HEK293 (cell line): Measurements from ENCODE around the gene BCL2L11.

Experiments
- CTCF ChIA-PET: fragments of 350-600 bp; formaldehyde crosslinking; extraction: SDS; loops from one replicate; lab custom pipeline; 2021; ENCODE audit warnings: antibody characterized with exemption; lab: Yijun Ruan, JAX
- POLR2A ChIA-PET: fragments of 300-600 bp; formaldehyde crosslinking; extraction: SDS; loops from one replicate; lab custom pipeline; 2020; ENCODE audit warnings: antibody characterized with exemption, inconsistent platforms; lab: Yijun Ruan, JAX
- H3K27ac ChIP-seq: fragments of 200-500 bp; sonication (Bioruptor generic); 2 replicates; pipeline ENCODE4 v1.5.1; 2014; ENCODE audit warnings: low read depth, low read length, control low read depth, inconsistent platforms; ENCODE audit errors: extremely low read depth
- H3K36me3 ChIP-seq, 2 experiments: fragments of 200-500 bp in 1 of 2; sonication (Bioruptor generic) in 1 of 2; 1 replicate in 1 of 2; 2 replicates in 1 of 2; pipeline ENCODE4 v1.5.1; 2014 to 2017; ENCODE audit warnings: inconsistent platforms in 2 of 2, low read length in 2 of 2; ENCODE audit not compliant: control insufficient read depth in 2 of 2, insufficient read depth in 1 of 2
- H3K4me1 ChIP-seq: fragments of 200-500 bp; sonication (Bioruptor generic); 2 replicates; pipeline ENCODE4 v1.5.1; 2014; ENCODE audit warnings: mild to moderate bottlenecking, low read length, inconsistent platforms; ENCODE audit not compliant: control insufficient read depth, insufficient read depth
- H3K4me3 ChIP-seq: 2 replicates; pipeline ENCODE4 v1.5.1; 2011; ENCODE audit warnings: low read depth, mild to moderate bottlenecking, control low read depth, low read length, moderate library complexity
- H3K9me3 ChIP-seq: fragments of 200-500 bp; sonication (Bioruptor generic); 2 replicates; pipeline ENCODE4 v1.5.1; 2014; ENCODE audit warnings: low read depth, low read length, inconsistent platforms; ENCODE audit not compliant: control insufficient read depth, insufficient read depth
- ELK4 ChIP-seq: IDR thresholded peaks from 2 replicates; pipeline ENCODE4 v1.6.1; 2011; ENCODE audit warnings: mild to moderate bottlenecking, low read depth, low read length, borderline replicate concordance
- GLI2 ChIP-seq: fragments of 450-650 bp; formaldehyde crosslinking; IDR thresholded peaks from 2 replicates; pipeline ENCODE4; 2017; ENCODE audit warnings: missing biosample characterization, missing genetic modification characterization, low read depth, borderline replicate concordance
- INSM2 ChIP-seq: fragments of 450-650 bp; formaldehyde crosslinking; IDR thresholded peaks from 2 replicates; pipeline ENCODE4 v1.5.1; 2016; ENCODE audit warnings: missing biosample characterization, missing genetic modification characterization
- OVOL3 ChIP-seq: fragments of 450-650 bp; formaldehyde crosslinking; IDR thresholded peaks from 2 replicates; pipeline ENCODE4 v1.5.1; 2016; ENCODE audit warnings: missing biosample characterization, missing genetic modification characterization
- SCRT1 ChIP-seq: fragments of 450-650 bp; formaldehyde crosslinking; IDR thresholded peaks from 2 replicates; pipeline ENCODE4 v1.5.1; 2016; ENCODE audit warnings: missing biosample characterization, missing genetic modification characterization, borderline replicate concordance
- SCRT2 ChIP-seq: fragments of 450-650 bp; formaldehyde crosslinking; IDR thresholded peaks from 2 replicates; pipeline ENCODE4 v1.5.1; 2016; ENCODE audit warnings: missing biosample characterization, missing genetic modification characterization
- TRIM28 ChIP-seq: IDR thresholded peaks from 2 replicates; pipeline ENCODE4 v1.6.1; 2011; ENCODE audit warnings: low read length, control low read depth, borderline replicate concordance
- YY2 ChIP-seq: fragments of 450-650 bp; formaldehyde crosslinking; IDR thresholded peaks from 2 replicates; pipeline ENCODE4 v1.5.1; 2016; ENCODE audit warnings: missing biosample characterization, missing genetic modification characterization
- ZBTB49 ChIP-seq: fragments of 450-650 bp; formaldehyde crosslinking; IDR thresholded peaks from 2 replicates; pipeline ENCODE4 v1.5.1; 2016; ENCODE audit warnings: missing biosample characterization, missing genetic modification characterization, low read depth
- ZBTB6 ChIP-seq: fragments of 450-650 bp; formaldehyde crosslinking; IDR thresholded peaks from 2 replicates; pipeline ENCODE4 v1.5.1; 2017; ENCODE audit warnings: missing biosample characterization, missing genetic modification characterization
- ZEB2 ChIP-seq: fragments of 450-650 bp; formaldehyde crosslinking; IDR thresholded peaks from 2 replicates; pipeline ENCODE4 v1.5.1; 2016; ENCODE audit warnings: missing biosample characterization, missing genetic modification characterization
- ZFHX2 ChIP-seq: fragments of 450-650 bp; formaldehyde crosslinking; conservative IDR thresholded peaks from 2 replicates; pipeline ENCODE4 v1.5.1; 2016; ENCODE audit warnings: missing biosample characterization, missing genetic modification characterization
- ZNF112 ChIP-seq: fragments of 450-650 bp; formaldehyde crosslinking; IDR thresholded peaks from 2 replicates; pipeline ENCODE4 v1.5.0; 2017; ENCODE audit warnings: missing biosample characterization, missing genetic modification characterization
- ZNF2 ChIP-seq: fragments of 450-650 bp; formaldehyde crosslinking; IDR thresholded peaks from 2 replicates; pipeline ENCODE4 v1.5.1; 2016; ENCODE audit warnings: missing biosample characterization, missing genetic modification characterization
- ZNF221 ChIP-seq: fragments of 450-650 bp; formaldehyde crosslinking; IDR thresholded peaks from 2 replicates; pipeline ENCODE4 v1.5.1; 2017; ENCODE audit warnings: missing biosample characterization, missing genetic modification characterization, borderline replicate concordance
- ZNF23 ChIP-seq: fragments of 450-650 bp; formaldehyde crosslinking; IDR thresholded peaks from 2 replicates; pipeline ENCODE4 v1.5.1; 2016; ENCODE audit warnings: missing biosample characterization, missing genetic modification characterization, borderline replicate concordance
- ZNF324 ChIP-seq: fragments of 450-650 bp; formaldehyde crosslinking; IDR thresholded peaks from 2 replicates; pipeline ENCODE4 v1.5.1; 2016; ENCODE audit warnings: missing biosample characterization, missing genetic modification characterization
- ZNF362 ChIP-seq: fragments of 450-650 bp; formaldehyde crosslinking; IDR thresholded peaks from 2 replicates; pipeline ENCODE4 v1.5.1; 2016; ENCODE audit warnings: missing biosample characterization, missing genetic modification characterization
- ZNF423 ChIP-seq: fragments of 450-650 bp; formaldehyde crosslinking; IDR thresholded peaks from 2 replicates; pipeline ENCODE4 v1.5.1; 2016; ENCODE audit warnings: missing biosample characterization, missing genetic modification characterization
- ZNF433 ChIP-seq: fragments of 450-650 bp; formaldehyde crosslinking; IDR thresholded peaks from 2 replicates; pipeline ENCODE4 v1.5.1; 2016; ENCODE audit warnings: missing biosample characterization, missing genetic modification characterization, low read depth
- ZNF501 ChIP-seq: fragments of 450-650 bp; formaldehyde crosslinking; IDR thresholded peaks from 2 replicates; pipeline ENCODE4 v1.5.1; 2016; ENCODE audit warnings: missing biosample characterization, missing genetic modification characterization
- ZNF610 ChIP-seq: fragments of 450-650 bp; formaldehyde crosslinking; IDR thresholded peaks from 2 replicates; pipeline ENCODE4 v1.5.1; 2016; ENCODE audit warnings: missing biosample characterization, missing genetic modification characterization, borderline replicate concordance
- ZNF623 ChIP-seq: fragments of 450-650 bp; formaldehyde crosslinking; IDR thresholded peaks from 2 replicates; pipeline ENCODE4 v1.5.1; 2016; ENCODE audit warnings: missing biosample characterization, missing genetic modification characterization
- ZNF639 ChIP-seq: fragments of 450-650 bp; formaldehyde crosslinking; IDR thresholded peaks from 2 replicates; pipeline ENCODE4 v1.5.1; 2016; ENCODE audit warnings: missing biosample characterization, missing genetic modification characterization
- ZNF664 ChIP-seq: fragments of 450-650 bp; formaldehyde crosslinking; IDR thresholded peaks from 2 replicates; pipeline ENCODE4 v1.5.1; 2016; ENCODE audit warnings: missing biosample characterization, missing genetic modification characterization
- ZNF76 ChIP-seq: fragments of 450-650 bp; formaldehyde crosslinking; IDR thresholded peaks from 2 replicates; pipeline ENCODE4; 2016; ENCODE audit warnings: low read depth, missing biosample characterization, missing genetic modification characterization, borderline replicate concordance
- ZNF776 ChIP-seq: fragments of 450-650 bp; formaldehyde crosslinking; IDR thresholded peaks from 2 replicates; pipeline ENCODE4 v1.5.0; 2017; ENCODE audit warnings: missing biosample characterization, missing genetic modification characterization, borderline replicate concordance
- ZSCAN4 ChIP-seq: fragments of 450-650 bp; formaldehyde crosslinking; IDR thresholded peaks from 2 replicates; pipeline ENCODE4 v1.5.1; 2017; ENCODE audit warnings: missing biosample characterization, missing genetic modification characterization

BCL2L11 gene

GRCh38 chr2:111176867-111177266 lies 56.2 kb downstream of the BCL2L11 start:
- H3K4me3 ChIP-seq, result no peak overlapping the region
- TF ChIP-seq ZNF76 (tag by site-specific recombination) (no peak), ZEB2 (no peak), ZNF2 (tag by site-specific recombination) (no peak), INSM2 (tag by site-specific recombination) (no peak), ZNF664 (tag by site-specific recombination) (no peak), ZNF433 (no peak), ZNF221 (tag by site-specific recombination) (no peak), ZSCAN4 (tag by site-specific recombination) (no peak), TRIM28 (no peak), ZBTB6 (tag by site-specific recombination) (no peak), SCRT1 (no peak), ZNF776 (tag by site-specific recombination) (no peak), YY2 (tag by site-specific recombination) (no peak), ZNF362 (tag by site-specific recombination) (no peak), ZBTB49 (tag by site-specific recombination) (no peak), ZNF623 (no peak), ZNF610 (no peak), ZNF639 (tag by site-specific recombination) (no peak)
- TF ChIP-seq, all 188 proteins: peak for 0
- H3K36me3 ChIP-seq, result no peaks in the 10 kb centered on the region
- no peaks in the 10 kb centered on the region for H3K9me3 ChIP-seq
- CTCF ChIA-PET, result no interaction called here
- POLR2A ChIA-PET, result no interaction called here
- H3K4me1 ChIP-seq, result peaks cover 10% of the 10 kb centered on the region
- no peak overlapping the region for H3K27ac ChIP-seq

GRCh38 chr2:111178296-111178695 lies 57.6 kb downstream of the BCL2L11 start:
- H3K36me3 ChIP-seq, result no peaks in the 10 kb centered on the region
- ChIA-PET CTCF (no interaction called here), POLR2A (no interaction called here)
- H3K27ac ChIP-seq, result no peak overlapping the region
- peaks cover 10% of the 10 kb centered on the region for H3K4me1 ChIP-seq
- no peak overlapping the region for H3K4me3 ChIP-seq
- no peaks in the 10 kb centered on the region for H3K9me3 ChIP-seq
- TF ChIP-seq SCRT2 (tag by site-specific recombination) (no peak), ELK4 (no peak), ZNF501 (no peak), ZNF623 (no peak), ZNF112 (no peak), ZNF423 (tag by site-specific recombination) (no peak), ZFHX2 (tag by site-specific recombination) (no peak), GLI2 (tag by site-specific recombination) (no peak), OVOL3 (tag by site-specific recombination) (no peak), ZNF23 (tag by site-specific recombination) (no peak), ZNF324 (tag by site-specific recombination) (no peak)
